ENCODE results near the gene NHSL2.

GRCh38 chrX:72025236-72025770 is 114.7 kb downstream of the NHSL2 start:
- TF ChIP-seq POLR2AphosphoS5 (IDR thresholded peaks at IDR 0.05): no peak
- no peak for TF ChIP-seq CTCF (IDR thresholded peaks at IDR 0.05)
- no peak for TF ChIP-seq POLR2A (IDR thresholded peaks at IDR 0.05)
- no peak for TF ChIP-seq EP300 (IDR thresholded peaks at IDR 0.05)
